NAMALWA (cell line): ENCODE measurements around the gene RBMY1B.
"Not testable (repeated sequence)": the region's sequence is repeated elsewhere in the genome, so short reads cannot be mapped to it uniquely, and the experiment has no call there.

Source experiments
- DNase-seq: peaks from one replicate; pipeline ENCODE4 v3.0.0-alpha.2; 2015; ENCODE audit warnings: low spot score

RBMY1B gene

GRCh38 chrY:21511038-21511437 lies at the start of gene RBMY1B:
TSS of gene RBMY1B (plus strand) at chrY:21511338. CDS start at chrY:21513351, 2,013 bp downstream.
- not testable (repeated sequence) for DNase-seq

GRCh38 chrY:21462915-21463314 lies 48.2 kb upstream of the RBMY1B start:
- DNase-seq: not testable (repeated sequence)

- DNase-seq: no peak
These were observed 28.2 kb upstream of the RBMY1B start for GRCh38 chrY:21482967-21483366.

- DNase-seq: not testable (repeated sequence)
These were observed 23.4 kb downstream of the RBMY1B start, which contains the start of gene RBMY1A1 for GRCh38 chrY:21534579-21534978. TSS of gene RBMY1A1 (plus strand) at chrY:21534879. CDS start at chrY:21536892, 2,013 bp downstream.

- DNase-seq: not testable (repeated sequence)
These were observed 48.3 kb downstream of the RBMY1B start for GRCh38 chrY:21559316-21559984.
